GM12872 (cell line): ENCODE measurements around the gene FKBP1A.

Source experiments
- CTCF ChIP-seq: IDR thresholded peaks from 3 replicates; pipeline ENCODE4 v1.5.1; 2011; ENCODE audit warnings: low read depth, mild to moderate bottlenecking, low read length, moderate library complexity; ENCODE audit not compliant: insufficient read depth

The FKBP1A gene

DNA sequence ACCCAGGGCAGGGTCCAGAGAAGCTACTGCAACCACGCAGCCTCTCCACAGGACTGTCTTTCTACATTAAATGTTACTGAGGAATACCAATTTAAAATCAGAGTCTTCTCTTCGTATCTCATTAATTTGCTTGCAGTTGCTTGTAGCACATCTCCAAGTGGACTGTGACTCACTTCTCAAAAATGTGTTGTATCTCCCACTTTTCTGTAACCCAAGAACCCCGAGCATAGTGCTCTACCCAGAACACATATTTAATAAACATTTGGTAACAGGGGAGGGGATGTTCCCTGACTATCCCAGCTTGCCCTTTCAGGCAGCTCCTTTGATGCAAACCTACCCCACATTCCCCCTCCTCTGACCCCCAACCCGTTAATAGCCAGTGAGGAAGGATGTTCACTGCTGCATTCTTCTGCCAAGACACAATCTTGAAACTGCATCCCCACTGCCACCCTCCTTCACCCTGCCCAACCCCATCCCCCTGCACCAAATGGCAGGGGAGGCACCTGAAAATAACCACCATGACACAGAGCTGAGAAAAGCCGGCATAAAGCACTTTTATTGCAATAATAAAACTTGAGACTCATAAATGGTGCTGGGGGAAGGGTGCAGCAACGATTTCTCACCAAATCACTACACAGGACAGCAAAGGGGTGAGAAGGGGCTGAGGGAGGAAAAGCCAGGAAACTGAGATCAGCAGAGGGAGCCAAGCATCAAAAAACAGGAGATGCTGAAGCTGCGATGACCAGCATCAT lies 24.2 kb downstream of the FKBP1A start:
- TF ChIP-seq CTCF: no peak

DNA sequence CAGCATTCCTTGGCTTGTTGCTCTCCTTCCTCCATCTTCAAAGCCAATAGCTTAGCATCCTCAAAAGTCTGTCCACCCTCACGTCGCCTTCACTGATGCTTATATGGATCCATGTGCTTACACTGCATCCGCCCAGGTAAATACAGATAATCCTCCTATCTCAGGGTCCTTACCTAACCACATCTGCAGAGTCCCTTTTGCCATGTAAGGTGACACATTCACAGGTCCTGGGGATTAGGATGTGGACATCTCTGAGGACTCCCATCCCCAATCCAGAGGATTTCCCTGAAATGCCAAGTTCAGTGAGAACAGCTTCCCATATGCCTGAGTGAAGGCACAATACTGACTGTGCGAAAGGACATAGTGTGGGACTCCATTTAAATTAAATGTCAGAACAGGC lies 25.4 kb downstream of the FKBP1A start:
- TF ChIP-seq CTCF: no peak

GRCh38 chr20:1364106-1364505 lies 28.7 kb downstream of the FKBP1A start:
- no peak for TF ChIP-seq CTCF

GRCh38 chr20:1363522-1363921 lies 29.3 kb downstream of the FKBP1A start:
- no peak for TF ChIP-seq CTCF

- no peak for TF ChIP-seq CTCF
Observed at GRCh38 chr20:1362484-1362883, 30.4 kb downstream of the FKBP1A start.

DNA sequence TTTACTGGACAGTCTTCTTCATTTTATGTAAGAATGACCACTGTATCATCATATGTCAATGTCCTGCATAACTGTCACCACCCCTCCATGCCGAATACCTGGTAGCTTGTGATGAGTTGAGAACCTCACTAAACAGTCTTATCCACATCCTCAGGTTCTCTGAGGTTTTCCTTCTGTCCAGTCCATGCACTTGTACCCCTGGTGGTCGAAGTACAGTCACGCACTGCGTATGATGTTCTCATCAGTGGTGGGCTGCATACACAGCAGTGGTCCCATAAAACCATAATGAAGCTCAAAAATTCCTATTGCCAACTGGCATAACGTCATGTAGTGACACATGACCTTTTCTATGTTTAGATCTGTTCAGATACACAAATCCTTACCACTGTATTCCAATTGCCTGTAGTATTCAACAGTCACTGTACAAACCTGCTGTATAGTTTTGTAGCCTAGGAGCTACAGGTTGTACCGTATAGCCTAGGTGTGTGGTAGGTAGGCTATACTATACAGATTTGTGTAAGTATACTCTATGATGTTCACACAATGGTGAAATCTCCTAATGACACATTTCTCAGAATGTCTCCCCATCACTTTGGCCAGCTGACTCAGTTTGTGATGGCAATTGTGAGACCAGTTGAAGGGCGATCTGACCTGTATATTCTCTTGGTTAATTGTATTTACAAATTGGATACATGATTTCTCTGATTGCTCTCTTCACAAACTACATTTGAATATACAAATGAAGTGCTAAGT lies 32.6 kb downstream of the FKBP1A start:
- TF ChIP-seq CTCF: 0 out of 3 replicates have a peak, but pooled peaks have one; percentile 25

GRCh38 chr20:1357921-1358671 lies 34.8 kb downstream of the FKBP1A start:
- TF ChIP-seq CTCF: no peak
